ENCODE data around the gene SSMEM1. TPM values are rescaled to one million over a fixed set of nuclear protein-coding genes. Genes with fewer than 3 reads are reported as not detected.
A peak's percentile ranks its signal among the peaks of the same experiment; 100 is the strongest.

The SSMEM1 gene
- total RNA-seq, 4 donors from 2014 or later, result not detected

- 11 to 37% methylated on average over 6 to 44 of the region's 44 CpGs for WGBS, 2 donors (ENCODE audit: low coverage in 1 of 2)
- in situ Hi-C loops (cut with MboI; ENCODE audit: low pct_ligation_motif_present in 1 of 4, low pct_unique_long_range_greater_than_20kb in 1 of 4, low sequenced_read_pairs in 3 of 4), result no loop called here
These were observed 2.3 kb upstream of the SSMEM1 start, which contains the start of gene TMEM209 for GRCh38 chr7:130205084-130205947. Gene TMEM209, minus strand, starts transcription at chr7:130205406. Its CDS starts 31 bp downstream, at chr7:130205375.

GRCh38 chr7:130207033-130207432 is 627 bp upstream of the SSMEM1 start:
- H3K4me1 ChIP-seq, result peaks cover 4 to 24% (median 12%) of the 10 kb centered on the region in 4 donors
- no peaks in the 10 kb centered on the region for H3K36me3 ChIP-seq
- no peak overlapping the region for H3K4me3 ChIP-seq
- WGBS, 2 donors (ENCODE audit: low coverage in 1 of 2), result 82 to 85% methylated on average over 4 to 5 of the region's 5 CpGs
- no peaks in the 10 kb centered on the region for H3K27me3 ChIP-seq
- in situ Hi-C loops (cut with MboI; ENCODE audit: low pct_ligation_motif_present in 1 of 4, low pct_unique_long_range_greater_than_20kb in 1 of 4, low sequenced_read_pairs in 3 of 4) (no loop called here), intact Hi-C loops (cut with DNase I; ENCODE audit: low total_unique reads) (no loop called here)
- H3K9me3 ChIP-seq, result no peaks in the 10 kb centered on the region
- TF ChIP-seq POLR2AphosphoS5 (IDR thresholded peaks at IDR 0.05), result no peak
- TF ChIP-seq EP300 (IDR thresholded peaks at IDR 0.05; ENCODE audit: low read depth), result no peak
- no peak for TF ChIP-seq CTCF (IDR thresholded peaks at IDR 0.05)
- TF ChIP-seq POLR2A (IDR thresholded peaks at IDR 0.05), result no peak
- DNase-seq, result no peak
- H3K27ac ChIP-seq, result no peak overlapping the region

More at GRCh38 chr7:130205084-130205947, 2.3 kb upstream of the SSMEM1 start, which contains the start of gene TMEM209:
- TF ChIP-seq POLR2AphosphoS5 (IDR thresholded peaks at IDR 0.05) (peak; percentile 78 to 95 (median 93)), EP300 (IDR thresholded peaks at IDR 0.05; ENCODE audit: low read depth) (no peak), CTCF (IDR thresholded peaks at IDR 0.05) (no peak), POLR2A (IDR thresholded peaks at IDR 0.05) (peak; percentile 92)
- Histone ChIP-seq H3K27me3 (no peaks in the 10 kb centered on the region), H3K27ac (peak within 1 kb of the TSS; percentile 89 to 96 (median 94)), H3K9me3 (no peaks in the 10 kb centered on the region), H3K4me3 (peak within 1 kb of the TSS; percentile 59 to 85 (median 82)), H3K36me3 (peaks cover 0 to 7% (median 2%) of the 10 kb centered on the region in 4 donors), H3K4me1 (peaks cover 4 to 32% (median 13%) of the 10 kb centered on the region in 4 donors)
- DNase-seq, result peak; percentile 95
- intact Hi-C loops (cut with DNase I; ENCODE audit: low total_unique reads), result no loop called here

- Histone ChIP-seq H3K9me3 (no peaks in the 10 kb centered on the region), H3K27ac (no peak overlapping the region), H3K27me3 (no peaks in the 10 kb centered on the region), H3K4me3 (no peak overlapping the region), H3K4me1 (peaks cover 3 to 14% (median 7%) of the 10 kb centered on the region in 4 donors), H3K36me3 (no peaks in the 10 kb centered on the region)
- intact Hi-C loops (cut with DNase I; ENCODE audit: low total_unique reads) (no loop called here), in situ Hi-C loops (cut with MboI; ENCODE audit: low pct_ligation_motif_present in 1 of 4, low pct_unique_long_range_greater_than_20kb in 1 of 4, low sequenced_read_pairs in 3 of 4) (no loop called here)
- 74 to 80% methylated on average over 2 of the region's 2 CpGs for WGBS, 2 donors (ENCODE audit: low coverage in 1 of 2)
- no peak for DNase-seq
- no peak for TF ChIP-seq POLR2A (IDR thresholded peaks at IDR 0.05)
- TF ChIP-seq EP300 (IDR thresholded peaks at IDR 0.05; ENCODE audit: low read depth), result no peak
- no peak for TF ChIP-seq POLR2AphosphoS5 (IDR thresholded peaks at IDR 0.05)
- no peak for TF ChIP-seq CTCF (IDR thresholded peaks at IDR 0.05)
These were observed 856 bp downstream of the SSMEM1 start for GRCh38 chr7:130208516-130208915.

- no peak for TF ChIP-seq CTCF (IDR thresholded peaks at IDR 0.05)
- TF ChIP-seq POLR2AphosphoS5 (IDR thresholded peaks at IDR 0.05), result no peak
- no peak for TF ChIP-seq EP300 (IDR thresholded peaks at IDR 0.05; ENCODE audit: low read depth)
- TF ChIP-seq POLR2A (IDR thresholded peaks at IDR 0.05), result no peak
- no peaks in the 10 kb centered on the region for H3K9me3 ChIP-seq
- no peak overlapping the region for H3K27ac ChIP-seq
- no peaks in the 10 kb centered on the region for H3K27me3 ChIP-seq
- peaks cover 0 to 4% (median 1%) of the 10 kb centered on the region in 4 donors for H3K4me1 ChIP-seq
- H3K4me3 ChIP-seq, result no peak overlapping the region
- WGBS, 2 donors (ENCODE audit: low coverage in 1 of 2), result 52 to 68% methylated on average over 4 to 5 of the region's 5 CpGs
- H3K36me3 ChIP-seq, result no peaks in the 10 kb centered on the region
- intact Hi-C loops (cut with DNase I; ENCODE audit: low total_unique reads), result no loop called here
- in situ Hi-C loops (cut with MboI; ENCODE audit: low pct_ligation_motif_present in 1 of 4, low pct_unique_long_range_greater_than_20kb in 1 of 4, low sequenced_read_pairs in 3 of 4), result no loop called here
- DNase-seq, result no peak
These were observed 2.7 kb downstream of the SSMEM1 start for GRCh38 chr7:130210181-130210935.
